Activated naive CD4-positive, alpha-beta T cell treated with anti-CD3 and anti-CD28 coated beads, Interleukin-2, amount 50 U/mL, for 24 hours (primary cell): Measurements from ENCODE around the gene RELT.

ENCODE experiments used
- H3K27ac Mint-ChIP-seq: one replicate; pipeline ENCODE4 v1.8.0; 2021; ENCODE audit warnings: mild to moderate bottlenecking, mixed read lengths
- H3K27me3 Mint-ChIP-seq: one replicate; pipeline ENCODE4 v1.8.0; 2021; ENCODE audit warnings: mixed read lengths
- H3K36me3 Mint-ChIP-seq: one replicate; pipeline ENCODE4 v1.8.0; 2021; ENCODE audit warnings: mixed read lengths
- H3K4me1 Mint-ChIP-seq: one replicate; pipeline ENCODE4 v1.8.0; 2021; ENCODE audit warnings: mixed read lengths
- H3K4me3 Mint-ChIP-seq: one replicate; pipeline ENCODE4 v1.8.0; 2021; ENCODE audit warnings: mild to moderate bottlenecking, mixed read lengths
- H3K9me3 Mint-ChIP-seq: one replicate; pipeline ENCODE4 v1.8.0; 2021; ENCODE audit warnings: mixed read lengths

RELT gene

GRCh38 chr11:73391665-73392064, 15.5 kb downstream of the RELT start:
- H3K9me3 Mint-ChIP-seq = no peaks in the 10 kb centered on the region
- H3K4me1 Mint-ChIP-seq = peaks cover 19% of the 10 kb centered on the region
- H3K27ac Mint-ChIP-seq = no peak overlapping the region

GRCh38 chr11:73392108-73393010, 16.2 kb downstream of the RELT start:
- no peak overlapping the region for H3K27ac Mint-ChIP-seq
- no peak overlapping the region for H3K4me3 Mint-ChIP-seq
- peaks cover 3% of the 10 kb centered on the region for H3K36me3 Mint-ChIP-seq
- no peaks in the 10 kb centered on the region for H3K27me3 Mint-ChIP-seq
- peaks cover 14% of the 10 kb centered on the region for H3K4me1 Mint-ChIP-seq
- H3K9me3 Mint-ChIP-seq = no peaks in the 10 kb centered on the region

More at GRCh38 chr11:73391665-73392064, 15.5 kb downstream of the RELT start:
- no peaks in the 10 kb centered on the region for H3K27me3 Mint-ChIP-seq
- no peak overlapping the region for H3K4me3 Mint-ChIP-seq
- peaks cover 3% of the 10 kb centered on the region for H3K36me3 Mint-ChIP-seq

DNA sequence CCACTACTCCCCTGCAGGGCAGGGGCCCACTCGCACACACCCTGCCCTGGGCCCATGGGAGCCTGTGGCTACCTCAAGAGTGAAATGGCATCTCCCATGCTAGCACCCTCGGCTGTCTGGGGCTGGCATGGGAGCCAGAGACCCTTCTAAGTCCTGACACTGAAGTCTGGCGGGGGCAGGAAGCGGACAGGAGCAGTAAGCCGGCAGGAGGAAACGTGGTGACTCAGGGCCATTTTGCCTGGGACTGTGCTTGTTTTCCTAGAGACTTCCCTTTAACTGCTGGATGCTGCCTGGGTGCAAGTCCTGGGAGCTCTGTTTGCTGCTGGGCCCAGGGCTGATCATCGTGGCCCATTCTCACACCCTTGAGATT, 16.8 kb downstream of the RELT start:
- no peaks in the 10 kb centered on the region for H3K27me3 Mint-ChIP-seq
- H3K4me3 Mint-ChIP-seq = no peak overlapping the region
- peaks cover 12% of the 10 kb centered on the region for H3K4me1 Mint-ChIP-seq
- H3K36me3 Mint-ChIP-seq = peaks cover 3% of the 10 kb centered on the region
- no peaks in the 10 kb centered on the region for H3K9me3 Mint-ChIP-seq
- no peak overlapping the region for H3K27ac Mint-ChIP-seq

DNA sequence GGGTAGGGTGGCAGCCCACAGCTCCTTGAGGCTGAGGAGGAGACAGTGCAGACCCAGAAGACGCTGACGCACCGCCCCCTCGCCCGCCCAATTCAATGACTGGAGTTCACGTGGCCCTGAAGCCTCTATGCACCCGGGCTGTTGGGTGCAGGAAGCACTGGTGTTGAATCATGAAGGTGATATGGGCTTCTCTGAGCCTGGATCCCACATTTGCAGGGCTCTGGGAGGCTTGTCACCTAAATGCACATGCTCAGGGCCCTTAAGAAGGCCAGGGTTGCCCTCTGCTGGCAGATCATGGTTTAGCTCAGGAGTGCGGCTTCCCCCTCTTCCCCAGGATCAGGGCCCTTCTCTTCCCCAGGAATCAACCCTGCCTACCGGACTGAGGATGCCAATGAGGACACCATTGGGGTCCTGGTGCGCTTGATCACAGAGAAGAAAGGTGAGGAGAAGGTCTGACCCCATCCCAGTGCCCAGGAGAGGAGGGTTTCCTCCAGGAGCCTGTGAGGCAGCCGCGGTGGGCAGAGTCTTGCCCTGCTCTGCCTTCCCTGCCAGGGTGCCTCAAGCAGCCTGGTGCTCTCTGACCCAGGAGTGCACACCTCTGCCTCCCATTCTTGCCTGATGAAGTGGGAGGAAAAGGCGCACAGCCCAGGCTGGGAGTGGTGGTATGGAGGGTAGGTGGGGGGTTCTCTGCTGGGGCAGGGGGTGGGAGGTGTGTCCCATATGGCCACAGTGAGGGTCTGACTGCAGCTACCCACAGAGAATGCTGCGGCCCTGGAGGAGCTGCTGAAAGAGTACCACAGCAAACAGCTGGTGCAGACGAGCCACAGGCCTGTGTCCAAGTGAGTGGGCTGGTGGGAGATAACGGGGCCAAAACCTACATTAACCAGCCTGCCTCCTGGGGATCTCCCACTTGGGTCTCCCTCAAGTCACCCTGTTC, 17.5 kb downstream of the RELT start:
- H3K4me3 Mint-ChIP-seq = no peak overlapping the region
- no peaks in the 10 kb centered on the region for H3K27me3 Mint-ChIP-seq
- H3K27ac Mint-ChIP-seq = no peak overlapping the region
- H3K9me3 Mint-ChIP-seq = no peaks in the 10 kb centered on the region
- peaks cover 8% of the 10 kb centered on the region for H3K4me1 Mint-ChIP-seq
- peaks cover 3% of the 10 kb centered on the region for H3K36me3 Mint-ChIP-seq

DNA sequence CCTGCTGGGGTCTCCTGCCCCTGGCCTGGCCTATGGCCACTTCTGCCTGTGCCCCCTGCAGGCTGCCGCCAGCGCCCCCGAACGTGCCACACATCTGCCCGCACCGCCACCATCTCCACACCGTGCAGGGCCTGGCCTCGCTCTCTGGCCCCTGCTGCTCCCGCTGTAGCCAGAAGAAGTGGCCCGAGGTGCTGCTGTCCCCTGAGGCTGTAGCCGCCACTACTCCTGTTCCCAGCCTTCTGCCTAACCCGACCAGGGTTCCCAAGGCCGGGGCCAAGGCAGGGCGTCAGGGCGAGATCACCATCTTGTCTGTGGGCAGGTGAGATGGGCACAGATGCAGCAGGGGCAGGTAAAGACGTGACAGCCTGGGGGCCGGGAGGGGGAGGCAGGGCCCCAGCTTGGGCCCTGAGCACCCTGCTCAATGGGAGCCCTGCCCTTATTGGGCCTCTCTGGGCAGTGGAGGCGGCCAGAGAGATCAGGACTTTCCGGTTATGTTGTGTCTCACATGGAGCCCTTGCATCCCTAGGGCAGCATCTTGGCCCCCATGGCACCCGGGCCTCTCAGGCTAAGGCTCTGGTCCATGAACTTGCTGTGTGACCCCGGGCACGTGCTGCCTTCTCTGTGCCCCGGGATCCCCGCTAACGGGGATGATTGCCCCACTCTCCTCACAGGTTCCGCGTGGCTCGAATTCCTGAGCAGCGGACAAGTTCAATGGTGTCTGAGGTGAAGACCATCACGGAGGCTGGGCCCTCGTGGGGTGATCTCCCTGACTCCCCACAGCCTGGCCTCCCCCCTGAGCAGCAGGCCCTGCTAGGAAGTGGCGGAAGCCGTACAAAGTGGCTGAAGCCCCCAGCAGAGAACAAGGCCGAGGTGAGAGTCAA, 18.5 kb downstream of the RELT start:
- Mint-ChIP-seq H3K36me3 (peaks cover 5% of the 10 kb centered on the region), H3K27ac (no peak overlapping the region), H3K4me3 (no peak overlapping the region)

GRCh38 chr11:73395297-73396208, 19.4 kb downstream of the RELT start:
- Mint-ChIP-seq H3K4me1 (no peaks in the 10 kb centered on the region), H3K36me3 (peaks cover 2% of the 10 kb centered on the region), H3K27ac (no peak overlapping the region), H3K27me3 (no peaks in the 10 kb centered on the region), H3K9me3 (no peaks in the 10 kb centered on the region), H3K4me3 (no peak overlapping the region)

More for the DNA sequence above, 18.5 kb downstream of the RELT start:
- Mint-ChIP-seq H3K27me3 (no peaks in the 10 kb centered on the region), H3K4me1 (peaks cover 3% of the 10 kb centered on the region), H3K9me3 (no peaks in the 10 kb centered on the region)

DNA sequence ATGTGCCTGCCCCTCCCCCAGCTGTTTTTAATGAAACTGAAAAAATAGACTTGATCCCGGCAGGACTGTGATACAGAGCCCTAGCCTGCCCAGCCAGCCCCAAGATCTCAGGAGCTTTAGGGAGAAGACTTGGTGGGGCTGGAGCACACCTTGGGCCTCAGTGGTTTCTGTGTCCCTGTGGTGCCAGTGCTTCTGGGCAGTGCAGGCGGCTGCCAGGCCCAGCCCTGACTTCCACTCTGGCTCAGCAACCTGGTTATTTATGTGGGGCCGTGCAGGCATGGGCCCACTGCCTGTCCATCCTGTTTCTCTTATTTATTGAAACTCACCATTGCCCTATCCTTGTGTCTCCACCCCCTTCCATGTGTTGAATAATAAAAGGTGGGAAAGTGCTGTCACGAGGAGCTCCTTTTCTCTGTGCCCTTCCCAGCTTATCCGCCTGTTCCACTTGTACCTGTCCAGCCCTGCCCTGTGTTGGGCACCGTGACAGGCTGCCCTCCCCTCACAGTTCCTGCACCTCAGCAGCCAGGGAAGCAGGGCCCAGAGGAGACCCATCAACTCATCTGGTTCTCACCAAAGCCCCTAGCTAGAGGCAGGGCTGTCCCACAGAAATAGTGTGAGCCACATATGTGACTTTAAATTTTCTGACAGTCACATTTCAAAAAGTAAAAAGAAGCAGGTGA, 20.2 kb downstream of the RELT start:
- Mint-ChIP-seq H3K4me1 (no peaks in the 10 kb centered on the region), H3K4me3 (no peak overlapping the region), H3K9me3 (no peaks in the 10 kb centered on the region), H3K36me3 (peaks cover 2% of the 10 kb centered on the region), H3K27ac (peak overlapping the region; percentile 46), H3K27me3 (no peaks in the 10 kb centered on the region)

- H3K9me3 Mint-ChIP-seq = no peaks in the 10 kb centered on the region
- H3K4me1 Mint-ChIP-seq = no peaks in the 10 kb centered on the region
- H3K27me3 Mint-ChIP-seq = no peaks in the 10 kb centered on the region
- no peak overlapping the region for H3K27ac Mint-ChIP-seq
- H3K36me3 Mint-ChIP-seq = peaks cover 2% of the 10 kb centered on the region
- H3K4me3 Mint-ChIP-seq = no peak overlapping the region
Measured at GRCh38 chr11:73396985-73397384, 20.8 kb downstream of the RELT start.

DNA sequence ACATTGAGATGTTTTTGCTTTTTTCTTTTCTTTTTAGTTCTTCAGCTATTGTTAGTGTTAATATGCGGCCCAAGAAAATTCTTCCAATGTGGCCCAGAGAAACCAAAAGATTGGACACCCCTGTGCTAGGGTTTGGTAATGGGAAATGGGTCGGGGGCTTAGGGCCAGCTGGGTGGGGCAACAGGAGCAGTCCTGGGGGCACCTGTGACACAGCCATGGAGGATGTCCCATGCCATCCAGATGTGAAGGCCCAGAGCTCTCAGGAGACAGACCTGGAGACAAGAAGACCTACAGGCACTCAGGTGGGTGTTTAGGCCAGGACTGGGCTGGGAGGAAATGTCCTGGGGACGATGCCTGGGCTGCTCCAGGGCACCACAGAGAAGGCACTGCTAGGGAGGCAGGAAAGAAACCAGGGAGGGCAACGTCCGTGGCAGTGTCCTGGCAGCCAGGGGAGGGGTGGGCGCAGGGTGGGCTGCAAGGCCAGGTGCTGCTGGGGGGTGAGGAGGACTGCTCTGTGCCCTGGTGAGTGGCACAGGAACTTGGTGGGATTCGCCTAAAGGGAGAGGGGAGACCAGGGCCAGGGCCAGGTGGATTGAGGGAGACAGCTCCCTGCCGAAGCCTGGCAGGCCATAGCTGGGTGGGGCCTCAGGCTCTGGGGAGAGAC, 21.4 kb downstream of the RELT start:
- Mint-ChIP-seq H3K9me3 (no peaks in the 10 kb centered on the region), H3K4me1 (no peaks in the 10 kb centered on the region), H3K4me3 (no peak overlapping the region), H3K36me3 (peaks cover 2% of the 10 kb centered on the region), H3K27ac (no peak overlapping the region), H3K27me3 (no peaks in the 10 kb centered on the region)

GRCh38 chr11:73398132-73398526, 21.9 kb downstream of the RELT start:
- Mint-ChIP-seq H3K4me1 (no peaks in the 10 kb centered on the region), H3K27ac (no peak overlapping the region), H3K9me3 (no peaks in the 10 kb centered on the region), H3K36me3 (peaks cover 2% of the 10 kb centered on the region), H3K4me3 (no peak overlapping the region), H3K27me3 (no peaks in the 10 kb centered on the region)

DNA sequence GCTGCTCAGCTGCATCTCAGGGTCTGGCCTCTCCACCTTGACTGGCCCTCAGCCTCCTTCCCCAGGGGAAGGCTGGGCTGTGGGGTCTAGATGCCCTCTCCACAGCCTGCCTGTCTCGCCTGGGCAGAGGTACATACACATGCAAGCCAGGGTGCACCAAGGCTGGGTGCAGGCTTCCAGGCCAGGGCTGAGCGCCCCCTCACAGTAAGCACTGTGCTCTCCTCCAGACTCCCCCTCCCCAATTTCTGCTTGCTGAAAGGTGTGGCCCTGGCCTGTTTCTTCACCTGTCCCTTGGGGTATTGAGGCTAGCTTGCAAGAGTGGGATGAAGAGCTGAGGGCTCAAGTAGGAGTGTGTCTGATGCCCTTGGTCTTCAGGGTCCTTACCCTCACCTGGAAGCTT, 22.5 kb downstream of the RELT start:
- Mint-ChIP-seq H3K9me3 (no peaks in the 10 kb centered on the region), H3K27me3 (no peaks in the 10 kb centered on the region), H3K27ac (no peak overlapping the region), H3K36me3 (peaks cover 2% of the 10 kb centered on the region), H3K4me3 (no peak overlapping the region), H3K4me1 (no peaks in the 10 kb centered on the region)

GRCh38 chr11:73399159-73399590, 23.0 kb downstream of the RELT start:
- H3K27me3 Mint-ChIP-seq = no peaks in the 10 kb centered on the region
- H3K4me1 Mint-ChIP-seq = no peaks in the 10 kb centered on the region
- no peak overlapping the region for H3K4me3 Mint-ChIP-seq
- H3K27ac Mint-ChIP-seq = peak overlapping the region; percentile 10
- H3K9me3 Mint-ChIP-seq = no peaks in the 10 kb centered on the region
- H3K36me3 Mint-ChIP-seq = peaks cover 2% of the 10 kb centered on the region

GRCh38 chr11:73399636-73400035, 23.4 kb downstream of the RELT start:
- peaks cover 2% of the 10 kb centered on the region for H3K36me3 Mint-ChIP-seq
- no peak overlapping the region for H3K4me3 Mint-ChIP-seq
- no peaks in the 10 kb centered on the region for H3K9me3 Mint-ChIP-seq
- no peaks in the 10 kb centered on the region for H3K4me1 Mint-ChIP-seq
- no peaks in the 10 kb centered on the region for H3K27me3 Mint-ChIP-seq
- peak overlapping the region; percentile 10 for H3K27ac Mint-ChIP-seq
